NCI-H2227 (cell line): ENCODE measurements around the gene XPO4.
A peak's percentile ranks its signal among the peaks of the same experiment; 100 is the strongest.
"Not testable (repeated sequence)": the region's sequence is repeated elsewhere in the genome, so short reads cannot be mapped to it uniquely, and the experiment has no call there.

Source experiments
- DNase-seq: peaks from one replicate; lab custom pipeline; 2025; ENCODE audit not compliant: unreplicated experiment; lab: John Stamatoyannopoulos, UW

XPO4 gene

GRCh38 chr13:20891768-20892167 lies 10.8 kb downstream of the XPO4 start:
- no peak for DNase-seq

- DNase-seq = no peak
These were observed 11.5 kb downstream of the XPO4 start for GRCh38 chr13:20891034-20891433.

- not testable (repeated sequence) for DNase-seq
These were observed 12.0 kb downstream of the XPO4 start for GRCh38 chr13:20890540-20890939.

GRCh38 chr13:20882206-20882605 lies 20.3 kb downstream of the XPO4 start:
- no peak for DNase-seq

GRCh38 chr13:20877902-20878301 lies 24.6 kb downstream of the XPO4 start:
- no peak for DNase-seq

GRCh38 chr13:20876802-20877201 lies 25.7 kb downstream of the XPO4 start:
- not testable (repeated sequence) for DNase-seq

GRCh38 chr13:20874439-20874838 lies 28.1 kb downstream of the XPO4 start:
- DNase-seq = not testable (repeated sequence)

GRCh38 chr13:20873348-20873747 lies 29.2 kb downstream of the XPO4 start:
- DNase-seq = no peak

- DNase-seq = no peak
These were observed 31.7 kb downstream of the XPO4 start for GRCh38 chr13:20870829-20871228.

GRCh38 chr13:20869540-20869939 lies 33.0 kb downstream of the XPO4 start:
- peak; percentile 1 for DNase-seq

- no peak for DNase-seq
These were observed 35.1 kb downstream of the XPO4 start for GRCh38 chr13:20867408-20867807.

- DNase-seq = not testable (repeated sequence)
These were observed 40.9 kb downstream of the XPO4 start for GRCh38 chr13:20861666-20862065.

GRCh38 chr13:20860844-20861243 lies 41.7 kb downstream of the XPO4 start:
- no peak for DNase-seq

GRCh38 chr13:20856650-20857049 lies 45.9 kb downstream of the XPO4 start:
- DNase-seq = no peak

- DNase-seq = no peak
These were observed 50.6 kb downstream of the XPO4 start for GRCh38 chr13:20851844-20852402.

GRCh38 chr13:20848944-20849343 lies 53.6 kb downstream of the XPO4 start:
- DNase-seq = no peak

- DNase-seq = no peak
These were observed 54.3 kb downstream of the XPO4 start for GRCh38 chr13:20848203-20848602.

GRCh38 chr13:20847296-20847695 lies 55.2 kb downstream of the XPO4 start:
- DNase-seq = no peak

GRCh38 chr13:20843166-20843565 lies 59.4 kb downstream of the XPO4 start:
- DNase-seq = no peak

- DNase-seq = no peak
These were observed 62.0 kb downstream of the XPO4 start for GRCh38 chr13:20840568-20840967.

GRCh38 chr13:20833900-20834679 lies 68.5 kb downstream of the XPO4 start:
- DNase-seq = no peak

GRCh38 chr13:20832861-20833260 lies 69.7 kb downstream of the XPO4 start:
- no peak for DNase-seq

GRCh38 chr13:20831933-20832332 lies 70.6 kb downstream of the XPO4 start:
- no peak for DNase-seq
